ENCODE measurements around the gene MAP3K4.

- TF ChIP-seq EP300 (IDR thresholded peaks at IDR 0.05) (no peak), CTCF (IDR thresholded peaks at IDR 0.05) (no peak), POLR2A (IDR thresholded peaks at IDR 0.05) (no peak), POLR2AphosphoS5 (IDR thresholded peaks at IDR 0.05) (no peak)
Measured at GRCh38 chr6:160995271-160995670, 3.7 kb downstream of the MAP3K4 start.
